ENCODE data around the gene GABRR1. TPM values are rescaled to one million over a fixed set of nuclear protein-coding genes. Genes with fewer than 3 reads are reported as not detected.

GABRR1 gene
- total RNA-seq, 1 donor from 2014 or later: not detected

DNA sequence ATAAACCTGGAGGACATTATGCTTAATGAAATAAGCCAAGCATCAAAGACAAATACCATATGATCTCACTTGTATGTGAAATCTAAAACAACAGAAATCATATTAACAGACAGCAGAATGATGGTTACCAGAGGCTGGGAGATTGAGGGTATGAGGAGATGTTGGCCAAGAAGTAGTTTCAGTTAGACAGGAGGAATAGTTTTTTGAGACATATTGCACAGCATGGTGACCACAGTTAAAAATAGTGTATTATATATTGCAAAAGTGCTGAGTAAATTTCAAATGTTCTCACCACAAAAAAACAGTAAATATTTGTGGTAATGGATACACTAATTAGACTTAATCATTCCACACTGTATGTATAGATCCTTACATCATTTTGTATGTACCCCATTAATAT, 1.8 kb downstream of the GABRR1 start:
- DNase-seq (ENCODE audit: low spot score): no peak

DNA sequence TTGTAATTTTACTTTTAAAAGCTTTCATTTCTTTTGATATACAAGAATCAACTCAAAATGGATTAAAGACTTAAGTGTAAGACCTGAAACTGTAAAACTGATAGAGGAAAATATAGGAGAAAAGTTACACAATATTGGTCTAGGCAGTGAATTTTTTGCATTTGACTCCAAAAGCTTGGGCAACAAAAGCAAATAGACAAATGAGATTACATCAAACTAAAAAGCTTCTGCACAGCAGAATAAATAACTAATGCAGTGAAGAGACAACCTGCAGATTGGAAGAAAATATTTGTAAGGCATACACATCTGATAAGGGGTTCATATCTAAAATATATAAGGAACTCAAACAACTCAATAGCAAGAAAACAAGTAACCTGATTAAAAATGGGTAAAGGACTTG, 3.0 kb downstream of the GABRR1 start:
- DNase-seq (ENCODE audit: low spot score): no peak

DNA sequence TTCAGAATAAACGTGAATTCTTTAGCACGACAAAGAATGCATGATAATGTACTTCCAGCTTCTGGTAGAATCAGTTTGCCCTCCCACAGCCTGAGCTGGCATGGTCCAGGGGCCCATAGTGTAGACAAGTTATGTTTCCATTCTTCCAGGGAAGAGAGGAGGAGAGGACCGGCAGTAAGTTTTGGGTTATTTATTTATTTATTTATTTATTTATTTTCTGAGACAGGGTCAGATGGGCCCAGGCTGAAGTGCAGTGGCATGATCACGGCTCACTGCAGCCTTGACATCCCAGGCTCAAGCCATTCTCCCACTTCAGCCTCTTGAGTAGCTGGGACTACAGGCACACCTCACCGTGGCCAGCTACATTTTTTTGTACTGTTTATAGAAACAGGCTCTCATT, 4.7 kb downstream of the GABRR1 start:
- DNase-seq (ENCODE audit: low spot score): no peak

DNA sequence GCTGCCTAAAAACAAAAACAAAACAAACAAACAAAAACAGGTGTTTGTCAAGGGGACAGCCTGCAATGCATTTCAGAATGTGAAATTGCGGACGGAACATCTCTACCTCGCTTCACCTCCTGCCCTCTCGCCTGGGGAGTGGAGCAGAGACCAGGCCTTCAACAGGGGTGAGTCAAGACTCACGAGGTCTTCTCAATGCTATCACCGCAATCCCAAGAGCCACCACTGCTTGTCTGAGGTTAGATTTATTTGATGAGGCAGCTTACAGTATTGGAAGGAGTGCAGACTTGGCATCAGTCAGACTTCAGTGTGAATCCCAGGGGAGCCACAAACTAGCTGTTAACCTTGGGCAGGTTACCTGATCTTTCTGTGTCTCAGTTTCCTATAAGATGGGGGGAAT, 7.7 kb downstream of the GABRR1 start:
- no peak for DNase-seq (ENCODE audit: low spot score)

DNA sequence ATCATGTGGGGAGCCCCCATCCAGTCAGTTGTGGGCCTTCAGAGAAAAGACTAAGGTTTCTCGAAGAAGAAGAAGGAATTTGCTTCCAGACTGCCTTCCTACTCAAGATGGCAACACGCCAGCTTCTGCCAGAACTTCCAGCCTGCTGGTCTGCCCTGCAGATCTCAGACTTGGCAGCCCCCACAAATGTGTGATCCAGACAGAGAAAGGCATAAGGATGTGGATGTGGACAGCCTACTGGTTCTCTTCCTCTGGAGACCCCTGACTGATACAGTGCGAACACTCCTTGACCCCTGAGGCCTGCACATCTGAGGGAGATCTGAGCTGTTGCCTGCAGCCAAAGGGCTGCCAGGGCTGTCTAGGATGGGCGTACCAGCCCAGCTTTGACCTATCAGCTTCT, 8.6 kb downstream of the GABRR1 start:
- DNase-seq (ENCODE audit: low spot score): no peak

DNA sequence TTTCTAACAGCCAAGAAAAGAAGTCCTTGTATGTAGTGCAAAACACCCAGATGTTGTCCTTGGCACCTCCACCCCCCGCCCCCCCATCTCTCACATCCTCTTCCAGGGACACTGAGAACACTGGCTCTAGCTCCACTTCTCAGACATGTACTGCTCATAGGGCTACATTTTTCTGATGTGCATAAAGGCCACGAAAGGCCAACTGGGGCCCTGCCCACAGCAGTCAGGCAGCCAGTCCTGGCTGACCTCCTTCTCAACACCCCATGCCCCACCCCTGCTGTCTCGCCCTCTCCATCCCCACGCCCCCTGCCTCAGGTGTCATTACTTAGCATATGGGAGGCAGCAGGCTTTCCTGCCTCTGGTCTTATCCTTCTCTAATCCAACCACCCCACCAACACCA, 11.3 kb downstream of the GABRR1 start:
- DNase-seq (ENCODE audit: low spot score): no peak

DNA sequence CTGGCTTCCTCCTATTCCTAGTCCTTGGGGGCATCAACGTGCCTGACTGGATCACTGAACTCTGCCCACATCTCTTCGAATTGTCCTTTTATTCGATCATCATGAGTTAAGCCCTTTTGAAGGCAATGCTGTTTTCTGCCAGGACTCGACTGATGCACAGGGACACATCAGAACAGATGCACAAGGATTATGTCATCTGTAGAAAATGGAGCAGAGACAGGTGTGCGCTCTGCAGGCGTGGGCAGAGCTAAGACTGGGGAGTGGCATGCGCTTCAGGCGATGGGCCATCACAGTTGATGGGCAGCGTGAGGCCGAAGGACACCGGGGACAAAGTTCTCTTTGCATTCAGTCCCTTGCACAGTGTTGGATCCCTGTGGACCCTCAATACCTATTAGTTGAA, 13.1 kb downstream of the GABRR1 start:
- no peak for DNase-seq (ENCODE audit: low spot score)

DNA sequence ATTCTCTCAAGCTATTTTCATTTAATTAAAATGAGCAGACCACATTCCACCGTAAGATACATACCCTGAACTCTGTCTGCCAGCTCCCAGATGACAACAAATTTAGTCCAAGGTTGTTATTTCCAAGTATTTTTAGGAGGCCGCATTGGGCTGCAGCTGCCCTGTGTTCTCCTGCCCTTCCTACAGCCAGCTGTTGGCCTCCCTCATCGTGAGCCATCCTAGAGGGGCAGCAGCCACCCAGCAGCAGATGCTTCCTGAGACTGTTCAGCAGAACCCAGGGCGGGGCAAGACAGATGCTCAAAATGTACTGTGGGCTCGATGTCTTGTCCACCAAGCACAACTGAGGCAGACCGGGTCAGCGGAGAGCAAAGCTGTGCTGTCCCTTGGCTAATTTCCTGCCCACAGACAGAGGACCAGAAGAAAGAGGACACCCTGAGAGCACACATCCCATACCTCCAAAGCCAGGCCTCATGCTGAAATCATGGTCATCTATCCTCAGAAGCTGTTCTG, 16.4 kb downstream of the GABRR1 start:
- no peak for DNase-seq (ENCODE audit: low spot score)

DNA sequence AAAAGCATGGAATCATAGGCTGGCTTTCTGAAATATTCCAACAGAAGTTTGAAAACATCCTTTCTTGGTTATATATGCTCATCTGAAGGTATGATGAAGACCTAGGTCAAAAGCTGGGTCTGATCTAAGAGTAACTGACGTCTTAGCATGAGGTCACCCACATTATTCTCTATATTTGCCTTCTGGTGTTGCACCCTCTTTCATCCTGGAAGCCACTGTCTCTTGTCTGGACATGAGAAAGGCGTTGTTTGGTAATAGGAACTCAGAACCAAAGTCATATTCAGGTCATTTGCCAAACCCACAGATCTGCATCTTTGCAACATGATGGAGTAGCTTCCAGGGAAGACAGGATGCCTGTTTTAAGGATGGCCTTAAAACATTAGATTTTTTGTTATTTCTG, 17.6 kb downstream of the GABRR1 start:
- DNase-seq (ENCODE audit: low spot score): no peak

DNA sequence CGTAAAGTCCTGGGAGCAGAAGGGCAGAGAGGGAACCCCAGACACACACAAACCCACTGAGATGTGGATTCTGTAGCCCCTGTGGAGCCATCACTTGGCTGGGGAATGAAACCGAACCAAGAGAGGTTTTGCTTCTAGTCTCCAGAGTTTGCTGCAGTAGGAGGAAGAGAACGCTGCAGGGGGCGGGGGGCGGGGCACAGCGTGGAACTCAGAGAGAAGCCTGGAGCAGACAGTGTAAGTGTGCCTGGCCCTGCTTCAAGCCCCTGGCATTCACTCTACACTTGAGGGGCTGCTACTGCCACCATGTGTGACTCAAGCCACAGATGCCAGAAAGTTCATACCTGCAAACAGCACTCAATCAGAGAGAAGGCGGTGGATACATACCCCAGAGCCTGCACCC, 18.9 kb downstream of the GABRR1 start:
- DNase-seq (ENCODE audit: low spot score): no peak

DNA sequence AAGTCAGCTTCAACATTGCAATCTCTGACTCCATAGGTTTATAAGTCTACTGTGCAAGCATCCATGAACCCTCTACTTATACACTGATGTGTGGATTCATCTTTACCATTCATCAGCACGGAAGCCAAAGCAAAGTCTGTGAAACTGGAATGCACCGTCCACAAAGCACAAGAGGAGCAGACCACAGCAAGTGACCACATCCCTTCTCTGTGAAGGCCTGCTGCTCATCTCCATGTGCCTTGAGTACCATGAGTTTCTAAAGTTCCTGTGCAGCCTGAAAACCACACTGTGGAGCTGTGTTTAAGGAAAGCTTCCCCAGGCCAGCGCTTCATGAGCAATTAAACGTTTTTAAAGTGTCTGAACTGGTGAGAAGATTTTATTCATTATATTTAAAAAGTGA, 20.0 kb downstream of the GABRR1 start:
- DNase-seq (ENCODE audit: low spot score): no peak

DNA sequence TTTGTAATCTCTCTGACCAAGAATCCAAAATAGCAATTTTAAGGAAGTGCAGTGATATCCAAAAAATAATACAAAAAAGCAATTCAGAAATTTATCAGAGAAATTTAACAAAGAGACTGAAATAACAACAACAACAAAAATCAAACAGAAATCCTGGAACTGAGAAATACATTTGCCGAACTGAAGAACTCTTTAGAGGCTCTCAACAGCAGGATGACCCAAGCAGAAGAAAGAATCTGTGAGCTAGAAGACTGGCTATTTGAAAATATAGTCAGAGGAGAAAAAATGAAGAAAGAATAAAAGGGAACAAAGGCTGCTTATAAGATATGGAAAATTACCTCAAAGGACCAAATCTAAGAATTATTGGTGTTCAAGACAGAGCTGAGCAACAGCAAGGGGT, 22.6 kb downstream of the GABRR1 start:
- no peak for DNase-seq (ENCODE audit: low spot score)

DNA sequence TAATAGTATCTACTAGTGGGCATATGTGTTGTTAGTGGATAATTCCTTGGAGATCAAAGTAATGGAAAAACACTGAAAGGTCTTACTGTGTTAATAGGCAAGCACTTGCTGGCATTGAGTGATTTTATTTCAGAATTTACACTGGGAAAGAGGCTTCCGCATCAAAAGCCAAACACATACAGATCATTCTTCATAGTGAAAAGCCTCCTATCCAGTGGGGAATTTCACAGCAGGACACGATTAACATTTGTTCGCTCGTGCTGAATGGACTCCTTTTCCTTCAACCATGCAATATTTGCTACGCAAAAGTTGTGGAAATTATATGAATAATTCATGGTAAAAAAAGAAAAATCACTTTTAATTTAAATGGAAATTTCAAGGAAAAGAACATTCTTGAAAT, 26.4 kb downstream of the GABRR1 start:
- DNase-seq (ENCODE audit: low spot score): no peak

DNA sequence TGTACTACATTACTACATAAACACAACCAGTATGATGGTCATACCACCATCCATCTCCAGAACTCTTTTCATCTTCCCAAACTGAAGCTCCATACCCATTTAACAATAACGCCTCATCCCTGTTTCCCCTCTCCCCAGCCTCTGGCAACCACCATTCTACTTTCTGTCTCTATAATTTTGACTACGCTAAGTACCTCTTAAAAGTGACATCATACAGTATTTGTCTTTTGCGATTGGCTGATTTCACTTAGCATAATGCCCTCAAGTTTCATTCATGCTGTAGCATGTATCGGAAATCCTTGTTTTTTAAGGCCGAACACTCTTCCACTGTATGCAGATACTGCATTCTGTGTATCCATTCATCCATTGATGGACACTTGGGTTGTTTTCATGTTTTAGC, 29.7 kb downstream of the GABRR1 start:
- no peak for DNase-seq (ENCODE audit: low spot score)

DNA sequence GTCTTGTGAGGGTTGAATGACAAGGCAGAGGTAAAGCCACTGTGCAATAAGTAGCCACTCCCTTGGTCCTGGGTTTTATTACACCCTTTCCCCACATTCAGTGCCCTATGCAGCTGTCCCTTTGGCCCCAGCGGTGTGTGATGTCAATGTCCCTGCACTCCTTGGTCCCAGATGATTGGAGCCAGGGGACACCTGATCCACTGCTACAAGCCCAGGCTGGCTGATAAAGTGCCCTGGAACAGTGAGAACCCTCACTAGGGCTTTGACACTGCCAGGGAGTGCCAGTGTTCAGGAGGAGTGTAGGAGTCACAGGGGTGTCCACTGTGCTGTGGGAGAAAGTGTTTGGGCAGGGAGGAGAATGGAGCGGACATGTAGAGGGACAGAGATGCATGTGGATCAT, 30.4 kb downstream of the GABRR1 start:
- no peak for DNase-seq (ENCODE audit: low spot score)

DNA sequence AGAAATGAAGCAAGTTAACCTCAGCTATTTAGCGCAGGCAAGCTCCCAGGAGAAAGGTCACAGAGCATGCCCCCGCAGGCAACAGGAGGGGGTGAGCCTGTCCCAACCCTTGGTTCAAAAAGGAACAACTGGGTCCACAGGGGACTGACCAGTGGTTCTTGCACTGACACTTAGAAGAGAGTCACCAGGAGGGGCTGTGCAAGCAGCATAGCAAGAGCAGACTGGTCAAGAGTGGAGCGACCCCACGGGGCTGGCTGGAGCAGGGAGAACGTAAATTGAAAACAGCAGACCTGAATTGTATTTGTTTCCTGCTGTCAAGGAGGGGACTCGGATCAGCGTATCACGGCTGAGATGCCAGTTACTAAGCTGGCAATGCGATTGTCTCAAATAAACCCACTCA, 32.8 kb downstream of the GABRR1 start:
- DNase-seq (ENCODE audit: low spot score): no peak

DNA sequence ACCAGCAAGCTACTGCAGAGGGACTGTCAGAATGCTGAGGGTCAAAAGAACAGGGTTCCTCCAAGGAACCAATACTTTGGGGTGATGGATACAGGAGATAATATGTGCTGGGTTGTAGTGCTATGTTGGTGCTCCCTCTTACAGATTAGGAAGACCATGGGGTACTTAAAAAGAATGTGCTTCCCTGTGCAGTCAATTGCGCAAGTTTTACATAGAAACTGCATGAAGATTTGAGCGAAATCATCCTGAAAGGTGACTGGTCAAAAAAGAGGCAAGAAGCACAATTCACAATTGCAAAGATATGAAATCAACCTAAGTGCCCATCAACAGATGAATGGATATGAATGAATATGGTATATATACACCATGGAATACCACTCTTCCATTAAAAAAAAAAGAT, 33.9 kb downstream of the GABRR1 start:
- no peak for DNase-seq (ENCODE audit: low spot score)

DNA sequence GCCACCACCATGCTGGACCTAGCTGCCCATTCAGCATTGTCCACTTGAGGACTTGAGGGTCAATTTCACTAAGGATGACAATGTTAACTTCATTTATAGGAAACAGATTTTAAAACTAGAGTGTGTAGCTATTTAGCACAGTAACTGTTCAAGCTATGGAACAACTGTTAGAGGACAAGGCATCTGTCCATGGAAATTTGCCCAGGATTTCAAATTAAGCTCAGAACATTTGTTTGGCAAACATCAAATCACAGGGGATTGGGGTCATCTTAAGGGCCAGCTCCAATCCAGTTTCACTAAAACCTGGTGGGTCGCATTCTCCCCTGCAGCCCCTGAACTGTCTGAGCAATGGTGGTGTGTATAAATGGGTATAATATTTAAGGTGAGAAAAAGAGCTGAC, 36.2 kb downstream of the GABRR1 start:
- no peak for DNase-seq (ENCODE audit: low spot score)

DNA sequence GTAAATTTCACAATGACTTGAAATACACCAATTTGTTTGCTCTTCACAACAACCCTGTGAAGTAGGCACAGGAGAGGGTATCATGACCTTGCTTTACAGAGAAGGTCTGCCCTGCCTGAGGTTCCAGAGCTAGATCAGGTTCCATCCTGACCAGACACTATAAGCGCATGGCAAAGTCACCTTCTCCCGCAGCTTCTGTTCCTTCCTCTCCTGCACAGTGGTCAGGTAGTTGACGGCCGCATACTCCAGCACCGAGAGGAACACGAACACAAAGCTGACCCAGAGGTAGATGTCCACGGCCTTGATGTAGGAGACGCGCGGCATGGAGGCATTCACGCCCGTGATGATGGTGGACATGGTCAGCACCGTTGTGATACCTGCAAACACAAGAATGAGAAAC, 37.0 kb downstream of the GABRR1 start:
- no peak for DNase-seq (ENCODE audit: low spot score)

DNA sequence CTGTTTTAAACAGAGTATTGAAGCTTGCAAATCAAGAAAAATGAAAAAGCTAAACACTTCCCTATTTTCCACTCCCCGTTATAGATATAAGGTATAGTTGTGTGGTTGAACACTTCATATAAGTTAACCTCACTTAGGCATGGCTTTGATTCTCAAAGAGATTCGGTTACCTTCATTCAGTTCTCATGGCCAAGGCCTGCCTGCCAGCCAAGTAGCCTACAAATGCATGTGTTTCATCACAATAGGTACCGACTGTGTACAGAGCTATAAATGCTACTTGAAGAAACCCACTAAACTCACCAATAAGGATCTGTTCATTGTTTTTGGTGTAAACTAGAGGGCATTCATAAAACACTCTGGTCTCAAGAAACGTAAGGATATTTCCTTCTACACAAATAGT, 43.5 kb downstream of the GABRR1 start:
- DNase-seq (ENCODE audit: low spot score): no peak

DNA sequence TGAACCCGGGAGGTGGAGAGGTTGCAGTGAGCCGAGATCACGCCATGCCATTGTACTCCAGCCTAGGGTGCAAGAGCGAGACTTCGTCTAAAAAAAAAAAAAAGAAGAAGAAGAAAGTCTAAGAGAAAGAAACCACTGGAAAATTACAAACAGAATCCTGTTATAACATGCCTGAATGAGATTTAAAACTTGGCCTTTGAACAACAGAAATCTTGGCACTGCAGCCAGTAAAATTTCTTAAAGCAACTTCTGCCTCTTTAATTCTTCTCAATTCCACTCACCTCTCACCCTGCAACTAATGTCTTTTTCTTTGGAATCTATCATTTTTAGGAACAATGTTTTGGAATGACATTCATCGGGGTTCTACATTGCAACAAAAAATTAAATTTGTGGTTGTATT, 45.0 kb downstream of the GABRR1 start:
- DNase-seq (ENCODE audit: low spot score): no peak

DNA sequence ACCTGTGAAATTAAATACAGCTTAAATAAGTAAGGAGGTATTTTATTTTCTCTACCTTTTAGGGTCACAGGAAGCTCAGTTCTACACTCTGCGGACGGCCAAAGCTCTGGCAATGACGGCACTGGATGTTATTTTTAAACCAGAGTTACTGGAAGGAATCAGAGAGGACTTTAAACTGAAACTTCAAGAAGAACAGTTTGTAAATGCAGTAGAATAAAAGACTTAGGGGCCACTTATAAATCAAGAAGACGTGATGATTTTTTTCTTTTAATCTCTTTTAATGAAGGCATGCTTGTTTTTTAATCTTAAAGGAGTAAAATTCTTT, 55.1 kb downstream of the GABRR1 start:
- DNase-seq (ENCODE audit: low spot score): no peak

DNA sequence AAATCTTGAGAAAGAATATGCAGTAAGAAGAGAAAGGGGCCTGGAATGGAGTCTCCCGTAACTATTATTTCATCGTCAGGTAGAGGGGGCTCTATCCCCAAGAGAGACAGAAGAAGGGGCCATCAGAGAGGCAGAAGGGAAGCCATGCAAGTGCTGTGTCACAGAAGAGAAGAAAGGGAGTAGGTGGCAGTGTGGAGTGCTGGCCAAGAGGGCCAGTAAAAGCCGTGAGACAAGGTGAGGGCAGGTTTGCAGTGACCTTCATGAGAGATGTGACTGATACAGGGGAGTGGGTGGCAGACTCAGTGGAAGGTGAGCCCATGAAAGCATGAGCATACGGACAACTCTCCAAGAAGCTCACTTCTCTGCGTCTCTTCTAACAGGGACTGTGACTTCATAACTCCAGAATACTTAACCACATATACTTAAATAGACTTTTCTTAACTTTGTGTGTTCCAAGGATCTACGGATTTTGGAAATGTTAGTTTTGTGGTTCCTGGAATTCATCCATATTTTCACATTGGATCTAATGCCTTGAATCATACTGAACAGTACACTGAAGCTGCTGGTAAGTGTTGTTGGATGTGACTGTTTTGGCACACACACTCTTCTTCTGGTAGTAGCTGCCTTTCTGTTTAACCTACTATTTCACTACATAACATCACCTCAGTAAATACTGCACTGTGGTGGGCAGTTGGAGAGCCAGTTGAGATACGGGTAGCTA, 55.7 kb downstream of the GABRR1 start:
- no peak for DNase-seq (ENCODE audit: low spot score)

DNA sequence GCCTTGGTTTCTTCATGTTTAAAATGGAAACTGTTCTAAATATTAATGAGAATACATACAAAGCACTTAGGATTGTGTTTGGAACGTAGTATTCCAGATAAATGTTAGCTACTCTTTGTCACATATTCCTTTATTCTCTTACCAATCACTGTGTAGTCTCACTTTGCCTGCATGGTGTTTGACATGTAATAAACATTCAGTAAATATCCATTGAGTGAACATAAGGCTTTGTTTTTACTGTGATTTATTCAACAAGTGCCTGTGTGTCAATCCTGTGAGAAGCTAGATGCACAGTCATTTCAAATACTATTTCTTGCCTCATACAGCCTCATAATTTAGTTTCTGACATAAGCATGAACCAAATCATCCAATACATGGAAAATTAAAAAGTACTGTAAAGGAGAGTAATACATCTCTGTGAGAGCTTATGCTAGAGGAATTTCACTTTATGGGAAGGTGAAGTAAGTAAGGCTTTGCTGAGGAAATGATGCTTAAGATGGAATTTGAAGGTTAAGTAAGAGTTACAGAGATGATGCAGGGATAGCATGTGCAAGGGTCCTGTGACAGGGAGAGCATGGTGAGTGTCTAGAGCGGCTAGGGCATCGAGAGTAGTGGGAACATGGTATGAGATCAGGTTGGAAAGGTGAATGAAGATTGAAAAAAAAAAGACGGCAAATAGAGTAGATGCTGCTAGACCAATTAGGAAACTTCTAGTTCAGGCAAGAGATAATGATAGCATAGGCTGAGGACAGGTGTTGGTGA, 56.6 kb downstream of the GABRR1 start:
- no peak for DNase-seq (ENCODE audit: low spot score)
